Fibroblast of pulmonary artery (primary cell): ENCODE data around the gene CNTNAP2.

Source experiments
- DNase-seq: peaks from one replicate; pipeline ENCODE4 v3.0.0-alpha.2; 2010; ENCODE audit warnings: low read depth
- H3K4me3 ChIP-seq: replicated peaks from 2 replicates; pipeline ENCODE4 v1.5.1; 2011; ENCODE audit warnings: low read depth, mild to moderate bottlenecking, control low read depth, low read length, moderate library complexity
- CTCF ChIP-seq: IDR thresholded peaks from 2 replicates; pipeline ENCODE4 v1.5.1; 2011; ENCODE audit warnings: mild to moderate bottlenecking, control low read depth, low read length, inconsistent platforms; ENCODE audit errors: missing control alignments

Gene CNTNAP2

GRCh38 chr7:148115308-148115707 is 1998.7 kb downstream of the CNTNAP2 start:
- no peak overlapping the region for H3K4me3 ChIP-seq
- no peak for DNase-seq
- TF ChIP-seq CTCF, result no peak

DNA sequence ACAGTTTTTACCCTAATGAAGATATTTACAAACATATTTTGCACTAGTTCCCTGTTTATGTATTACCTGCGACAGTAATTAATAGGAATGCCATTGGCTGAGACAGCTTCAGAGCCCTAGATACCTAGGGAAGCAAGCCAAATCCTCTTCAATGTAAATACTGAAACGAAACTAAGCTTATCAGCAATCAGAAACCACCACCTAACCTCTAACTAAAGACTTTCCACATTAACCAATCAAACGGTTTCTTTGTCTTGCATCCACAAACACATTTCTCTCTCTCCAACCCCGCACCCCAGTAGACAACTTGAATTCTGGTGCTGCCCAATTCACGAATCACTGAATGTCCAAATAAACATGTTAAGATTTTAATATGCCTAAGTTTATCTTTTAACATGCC is 1999.6 kb downstream of the CNTNAP2 start:
- DNase-seq, result no peak
- H3K4me3 ChIP-seq, result no peak overlapping the region
- TF ChIP-seq CTCF, result no peak

DNA sequence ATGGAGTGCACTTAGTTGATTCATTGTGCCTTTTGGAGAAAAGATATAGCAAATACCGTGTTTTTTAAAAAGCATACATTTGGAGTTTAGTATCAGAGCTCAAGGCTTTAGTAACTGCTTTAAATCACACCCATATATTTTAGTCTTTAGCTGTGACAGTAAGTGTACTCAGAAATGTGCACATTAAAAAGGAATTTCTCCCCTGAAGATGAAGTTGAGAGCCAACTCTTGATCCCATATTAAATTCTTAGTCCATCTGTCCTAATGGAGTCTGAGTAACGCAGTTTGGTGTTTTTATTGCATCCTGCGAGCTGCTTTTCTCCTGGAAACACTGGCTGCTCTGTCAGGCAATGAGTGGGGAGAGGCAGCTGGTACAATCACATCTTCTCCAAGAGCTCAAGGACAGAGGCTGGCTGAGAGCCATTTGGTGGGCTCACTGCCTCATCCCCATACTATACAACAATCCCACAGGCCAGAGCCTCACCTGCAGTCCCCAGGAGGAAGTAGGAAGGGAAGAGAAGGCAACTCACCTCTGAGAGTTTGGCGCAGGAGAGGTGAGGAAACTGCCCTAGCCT is 2000.3 kb downstream of the CNTNAP2 start:
- DNase-seq, result no peak
- no peak for TF ChIP-seq CTCF
- H3K4me3 ChIP-seq, result no peak overlapping the region

GRCh38 chr7:148118371-148118770 is 2001.8 kb downstream of the CNTNAP2 start:
- no peak for DNase-seq
- TF ChIP-seq CTCF, result no peak
- H3K4me3 ChIP-seq, result no peak overlapping the region

GRCh38 chr7:148121401-148121800 is 2004.8 kb downstream of the CNTNAP2 start:
- H3K4me3 ChIP-seq, result no peak overlapping the region
- DNase-seq, result no peak
- TF ChIP-seq CTCF, result no peak

GRCh38 chr7:148121847-148122246 is 2005.2 kb downstream of the CNTNAP2 start:
- DNase-seq, result no peak
- TF ChIP-seq CTCF, result no peak
- H3K4me3 ChIP-seq, result no peak overlapping the region

- DNase-seq, result no peak
- H3K4me3 ChIP-seq, result no peak overlapping the region
- TF ChIP-seq CTCF, result no peak
Observed at GRCh38 chr7:148124477-148124876, 2007.9 kb downstream of the CNTNAP2 start.
